ENCODE results near the gene SEC14L2.
"Not testable (repeated sequence)": the region's sequence is repeated elsewhere in the genome, so short reads cannot be mapped to it uniquely, and the experiment has no call there.

Gene SEC14L2

DNA sequence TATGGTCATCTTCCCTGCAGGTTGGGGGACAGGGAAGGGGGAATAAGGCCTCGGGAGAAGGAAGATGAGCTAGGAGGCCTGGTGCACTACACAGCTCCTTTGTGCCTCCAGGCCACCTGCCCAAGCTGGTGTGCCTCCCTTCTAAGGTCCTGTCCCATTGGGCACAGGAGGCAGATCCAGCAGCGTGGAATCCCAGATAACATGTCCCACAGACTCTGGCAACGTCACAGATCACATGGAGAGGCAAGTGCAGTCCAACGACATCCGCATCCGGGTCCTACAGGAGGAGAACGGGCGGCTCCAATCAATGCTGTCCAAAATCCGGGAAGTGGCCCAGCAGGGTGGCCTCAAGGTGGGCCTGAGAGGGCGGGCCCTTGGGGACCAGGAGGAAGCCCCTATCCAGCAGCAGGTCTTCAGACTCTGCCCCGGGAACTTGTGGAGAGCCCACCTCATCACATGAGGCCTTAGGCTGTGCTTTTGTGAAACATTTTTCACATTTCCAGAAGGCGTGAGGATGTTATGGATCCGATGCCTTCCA is 21.4 kb upstream of the SEC14L2 start:
- no peak for DNase-seq (ENCODE audit: low read depth in 2 of 2)

DNA sequence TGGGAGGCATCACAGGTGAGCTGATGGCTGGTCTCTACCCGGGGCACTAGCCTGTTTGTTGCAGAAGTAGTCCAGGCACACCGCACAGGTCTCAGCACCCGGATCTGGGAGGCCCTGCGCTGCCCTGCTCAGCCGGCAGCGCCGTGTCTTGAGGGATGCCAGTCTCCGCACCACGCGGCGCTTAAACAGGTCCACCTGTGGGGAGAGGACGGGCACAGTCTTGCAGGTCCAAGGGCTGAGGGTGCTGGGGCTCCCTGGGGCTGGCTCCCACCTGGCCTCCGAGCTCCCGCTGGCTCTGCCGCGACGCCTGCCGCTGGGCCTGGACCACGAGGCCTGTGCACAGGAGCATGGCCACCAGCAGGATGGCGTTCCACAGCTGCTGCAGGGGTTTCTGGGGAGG is 16.8 kb upstream of the SEC14L2 start:
- no peak for DNase-seq (ENCODE audit: low read depth in 2 of 2)

DNA sequence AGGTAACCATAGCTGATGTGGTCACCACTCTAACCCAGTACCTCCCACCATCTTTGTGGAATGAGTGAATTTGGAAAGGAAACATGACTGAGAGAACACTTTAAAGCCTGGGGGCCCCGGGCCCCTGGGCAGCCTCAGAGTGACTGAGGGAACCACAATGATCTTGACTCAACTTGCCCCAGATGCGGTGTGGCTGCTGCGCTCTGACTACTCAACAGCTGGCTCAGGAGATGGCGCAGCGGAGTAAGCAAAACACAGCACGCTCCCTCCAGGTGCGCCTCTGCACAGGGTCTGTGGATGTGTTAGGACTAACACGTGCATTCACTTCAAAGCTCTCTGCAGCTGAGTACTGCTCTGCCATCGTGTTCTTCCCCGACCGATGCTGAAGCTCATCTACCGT is 15.6 kb upstream of the SEC14L2 start:
- no peak for DNase-seq (ENCODE audit: low read depth in 2 of 2)

DNA sequence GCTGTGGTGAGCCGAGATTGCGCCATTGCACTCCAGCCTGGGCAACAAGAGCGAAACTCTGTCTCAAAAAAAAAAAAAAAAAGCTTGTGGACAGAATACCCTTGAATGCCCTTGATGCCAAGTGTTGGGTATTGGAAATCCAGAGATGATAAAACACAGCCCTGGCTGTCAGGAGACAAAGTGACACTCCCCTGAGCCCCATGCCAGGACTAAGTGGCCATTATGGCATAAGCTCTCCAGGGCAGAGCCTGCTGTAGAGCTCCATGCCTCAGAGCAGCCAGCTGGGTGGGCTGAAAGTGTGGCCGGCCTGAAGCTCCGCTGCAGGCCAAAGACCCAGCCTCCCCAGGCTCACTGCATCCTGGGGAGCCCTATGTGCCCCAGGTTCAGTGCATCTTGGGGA is 14.5 kb upstream of the SEC14L2 start:
- DNase-seq (ENCODE audit: low read depth in 2 of 2) = no peak

DNA sequence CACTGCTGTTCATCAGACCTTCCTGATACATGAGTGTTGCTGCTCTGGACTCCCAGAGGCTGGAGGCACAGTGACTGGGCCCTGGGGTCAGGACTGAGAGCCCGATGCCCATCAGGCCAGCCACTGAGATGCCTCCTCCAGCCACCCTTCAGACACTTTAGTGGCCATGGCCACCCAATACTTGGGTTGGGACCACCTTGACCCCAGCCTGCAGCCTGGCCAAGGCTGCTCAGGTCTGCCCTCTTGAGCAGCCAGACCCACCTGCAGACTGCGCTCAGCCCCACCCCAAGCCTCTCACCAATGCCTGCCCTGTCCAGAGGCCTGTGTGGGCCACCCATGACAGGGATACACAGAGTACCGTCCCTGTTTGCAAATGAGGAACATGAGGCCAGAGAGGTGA is 13.8 kb upstream of the SEC14L2 start:
- no peak for DNase-seq (ENCODE audit: low read depth in 2 of 2)

DNA sequence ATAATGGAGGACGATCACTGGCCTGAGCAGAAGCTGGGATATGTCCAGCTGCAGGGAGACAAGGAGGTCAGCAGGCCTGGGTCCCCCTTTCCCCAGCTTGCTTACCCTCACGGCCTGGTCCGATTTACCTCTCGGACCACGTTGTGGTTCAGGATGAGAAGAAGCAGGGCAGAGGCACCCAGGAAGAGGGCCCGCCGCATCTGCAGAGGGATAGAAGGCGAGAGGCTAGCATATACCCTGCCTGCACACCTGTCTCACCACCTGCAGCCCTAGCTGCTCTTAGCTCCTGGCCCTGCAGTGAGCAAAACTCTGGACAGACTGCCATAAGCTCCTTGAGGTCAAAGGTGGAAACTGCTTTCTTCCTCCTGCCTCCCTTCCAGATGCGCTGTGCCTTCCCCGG is 10.9 kb upstream of the SEC14L2 start:
- no peak for DNase-seq (ENCODE audit: low read depth in 2 of 2)

GRCh38 chr22:30386608-30386959 is 10.2 kb upstream of the SEC14L2 start:
- DNase-seq (ENCODE audit: low read depth in 2 of 2) = no peak

GRCh38 chr22:30386960-30387827 is 9.6 kb upstream of the SEC14L2 start, which contains the start of gene RNF215:
RNF215 (minus strand) TSS chr22:30387411; CDS start chr22:30387313, 98 bp downstream.
- peak; percentile 58 to 76 for DNase-seq (ENCODE audit: low read depth in 2 of 2)

- DNase-seq (ENCODE audit: low read depth in 2 of 2) = peak; percentile 68 to 76
These were observed 5.7 kb upstream of the SEC14L2 start for GRCh38 chr22:30390974-30391691.

- no peak for DNase-seq (ENCODE audit: low read depth in 2 of 2)
These were observed 4.0 kb upstream of the SEC14L2 start for GRCh38 chr22:30392661-30393321.

GRCh38 chr22:30393322-30393680 is 3.5 kb upstream of the SEC14L2 start:
- DNase-seq (ENCODE audit: low read depth in 2 of 2) = no peak

DNA sequence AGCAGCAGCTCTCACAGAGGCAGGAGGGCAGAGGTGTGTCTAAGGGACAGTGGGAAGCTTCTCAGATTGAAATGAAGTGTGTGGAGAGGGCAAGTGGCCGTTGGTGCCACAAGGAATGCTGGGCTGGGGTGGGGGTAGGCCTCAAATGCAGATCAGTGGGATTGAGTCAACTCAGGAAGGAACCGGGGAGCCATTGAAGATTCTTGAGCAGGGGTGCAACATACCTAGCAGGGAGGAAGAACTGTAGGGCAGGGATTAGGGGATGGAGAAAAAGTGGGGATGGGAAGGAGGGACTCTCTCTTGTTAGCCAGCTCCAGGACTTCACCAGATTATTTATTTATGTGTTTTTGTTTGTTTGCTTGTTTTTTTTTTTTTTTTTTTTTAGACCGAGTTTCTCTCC is 2.9 kb upstream of the SEC14L2 start:
- no peak for DNase-seq (ENCODE audit: low read depth in 2 of 2)

GRCh38 chr22:30397656-30398635 is 1.1 kb downstream of the SEC14L2 start:
- no peak for DNase-seq (ENCODE audit: low read depth in 2 of 2)

- DNase-seq (ENCODE audit: low read depth in 2 of 2) = no peak
These were observed 2.2 kb downstream of the SEC14L2 start for GRCh38 chr22:30398685-30399680.

DNA sequence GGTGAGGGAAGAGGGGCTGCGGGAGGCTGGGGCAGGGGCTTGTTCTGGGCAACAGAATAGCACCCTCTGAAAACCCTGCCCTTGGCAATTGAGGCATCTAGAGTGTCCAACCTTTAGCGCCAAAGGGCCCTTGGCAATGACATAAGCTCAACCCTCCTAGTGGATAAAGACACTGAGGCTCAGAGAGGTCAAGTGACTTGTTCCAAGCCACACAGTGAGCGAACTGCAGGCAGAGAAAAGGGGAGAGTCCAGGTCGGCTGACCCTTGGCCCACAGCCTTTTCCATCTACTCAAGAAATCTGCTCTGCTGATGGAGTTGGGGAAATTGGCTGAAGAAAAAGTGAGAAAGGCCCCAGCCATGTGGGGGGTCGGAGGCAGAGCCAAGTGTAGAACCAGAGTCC is 2.9 kb downstream of the SEC14L2 start:
- no peak for DNase-seq (ENCODE audit: low read depth in 2 of 2)

DNA sequence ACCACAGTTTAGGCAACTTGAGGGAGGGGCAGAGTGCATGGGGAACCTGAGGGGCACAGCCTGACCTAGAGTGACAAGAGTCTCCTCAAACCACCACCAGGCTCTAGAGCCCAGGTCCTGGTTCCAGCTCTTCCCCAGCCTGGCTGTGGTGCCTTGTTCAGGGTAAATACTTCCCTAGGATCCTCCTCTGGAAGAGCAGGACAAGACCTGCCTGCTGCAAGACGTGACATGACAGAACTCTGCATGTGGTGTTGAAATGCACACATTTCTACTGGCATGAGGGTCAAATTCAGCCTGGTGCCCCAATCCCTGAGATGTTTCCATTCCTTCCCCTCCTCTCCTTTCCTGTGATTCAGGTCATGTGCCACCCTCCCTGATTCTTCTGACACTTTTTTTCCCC is 3.3 kb downstream of the SEC14L2 start:
- DNase-seq (ENCODE audit: low read depth in 2 of 2) = no peak

- DNase-seq (ENCODE audit: low read depth in 2 of 2) = not testable (repeated sequence)
These were observed 4.2 kb downstream of the SEC14L2 start for GRCh38 chr22:30401024-30401423.

DNA sequence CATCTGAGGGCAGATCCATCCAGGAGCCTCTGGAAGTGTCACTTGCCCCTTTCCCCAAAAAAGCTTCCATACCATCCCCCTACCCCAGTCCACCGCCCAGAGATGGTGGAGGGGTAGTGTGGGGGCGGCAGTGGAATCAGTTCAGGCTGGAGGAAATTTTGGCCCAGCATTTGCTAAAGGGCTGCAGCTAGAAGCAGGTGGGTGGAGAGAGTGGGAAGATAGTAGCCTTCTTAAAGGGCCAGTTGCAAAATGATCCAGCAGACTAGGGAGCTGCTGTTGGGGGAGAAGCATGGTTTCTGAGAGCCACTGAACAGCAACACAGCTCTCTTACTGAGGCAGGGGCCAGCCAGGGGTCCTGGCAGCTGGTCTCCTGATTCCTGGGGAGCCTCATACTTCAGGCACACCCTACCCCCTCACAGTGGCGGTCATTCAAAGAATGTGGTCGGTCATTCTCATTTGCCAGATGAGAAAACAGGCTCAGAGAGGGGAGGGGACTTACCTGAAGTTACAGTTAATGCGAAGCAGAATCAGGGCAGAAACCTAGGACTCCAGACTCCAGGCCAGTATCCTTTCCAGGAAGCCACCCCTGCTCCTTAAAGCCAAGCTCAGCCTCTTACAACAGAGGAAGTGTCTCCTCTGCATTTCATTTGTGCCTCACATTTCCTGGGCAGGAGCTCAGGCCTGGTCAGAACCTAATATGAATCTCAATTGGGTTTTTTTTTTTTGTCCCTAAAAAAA is 5.4 kb downstream of the SEC14L2 start:
- no peak for DNase-seq (ENCODE audit: low read depth in 2 of 2)

DNA sequence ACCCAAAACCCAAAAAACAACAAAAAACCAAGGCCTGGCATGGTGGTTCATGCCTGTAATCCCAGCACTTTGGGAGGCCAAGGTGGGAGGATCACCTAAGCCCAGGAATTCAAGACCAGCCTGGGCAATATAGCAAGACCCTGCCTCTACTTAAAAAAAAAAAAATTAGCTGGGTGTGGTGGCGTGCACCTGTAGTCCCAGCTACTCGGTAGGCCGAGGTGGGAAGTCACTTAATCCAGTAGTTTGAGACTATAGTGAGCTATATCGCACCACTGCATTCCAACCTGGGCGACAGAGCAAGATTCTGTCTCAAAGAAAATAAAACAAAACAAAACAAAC is 5.9 kb downstream of the SEC14L2 start:
- DNase-seq (ENCODE audit: low read depth in 2 of 2) = not testable (repeated sequence)

All from stimulated activated CD4-positive, alpha-beta T cell treated with anti-CD3 and anti-CD28 coated beads, Interleukin-15, amount 100 ng/mL, for 48 hours (primary cell).